Endodermal cell (in vitro differentiated cells): ENCODE data around the gene C4orf50. TPM values are rescaled to one million over a fixed set of nuclear protein-coding genes. Genes with fewer than 3 reads are reported as not detected.

Experiments used
- DNase-seq: peaks from one replicate; pipeline ENCODE4 v3.0.0-alpha.2; 2017
- H3K27ac ChIP-seq: 2 replicates; pipeline ENCODE4 v1.5.1; 2013; ENCODE audit warnings: mild to moderate bottlenecking, low read depth, low read length, moderate library complexity
- H3K27me3 ChIP-seq: 2 replicates; pipeline ENCODE4 v1.6.1; 2013; ENCODE audit warnings: mild to moderate bottlenecking, low read length, moderate library complexity; ENCODE audit not compliant: insufficient read depth, control insufficient read depth, poor library complexity, severe bottlenecking
- H3K36me3 ChIP-seq: 2 replicates; pipeline ENCODE4 v1.7.0; 2013; ENCODE audit warnings: mild to moderate bottlenecking, low read length, moderate library complexity; ENCODE audit not compliant: control insufficient read depth, insufficient read depth
- H3K4me1 ChIP-seq: one replicate; pipeline ENCODE4 v1.7.0; 2013; ENCODE audit warnings: low read length; ENCODE audit not compliant: control insufficient read depth, insufficient read depth
- H3K4me3 ChIP-seq: 2 replicates; pipeline ENCODE4 v1.5.1; 2013; ENCODE audit warnings: mild to moderate bottlenecking, low read length, moderate library complexity
- H3K9ac ChIP-seq: 2 replicates; pipeline ENCODE4 v1.6.1; 2013; ENCODE audit warnings: mild to moderate bottlenecking, low read length, moderate library complexity; ENCODE audit not compliant: poor library complexity, severe bottlenecking; ENCODE audit errors: extremely low read depth
- H3K9me3 ChIP-seq: 2 replicates; pipeline ENCODE4 v1.6.1; 2013; ENCODE audit warnings: mild to moderate bottlenecking, low read length, moderate library complexity; ENCODE audit not compliant: control insufficient read depth
- H3K27ac Mint-ChIP-seq: 2 replicates; pipeline ENCODE4 v1.8.0; 2020; ENCODE audit warnings: mixed read lengths
- H3K27me3 Mint-ChIP-seq: 2 replicates; pipeline ENCODE4 v1.8.0; 2021; ENCODE audit warnings: mild to moderate bottlenecking, mixed read lengths; ENCODE audit not compliant: insufficient read depth
- H3K36me3 Mint-ChIP-seq: 2 replicates; pipeline ENCODE4 v1.8.0; 2020; ENCODE audit warnings: low read depth, mixed read lengths
- H3K4me1 Mint-ChIP-seq: 2 replicates; pipeline ENCODE4 v1.8.0; 2020; ENCODE audit warnings: mixed read lengths
- H3K4me3 Mint-ChIP-seq: 2 replicates; pipeline ENCODE4 v1.8.0; 2020; ENCODE audit warnings: mild to moderate bottlenecking, moderate library complexity, mixed read lengths
- H3K9me3 Mint-ChIP-seq: 2 replicates; pipeline ENCODE4 v1.8.0; 2020; ENCODE audit warnings: mild to moderate bottlenecking, mixed read lengths
- WGBS, 2 experiments: methylation state at CpG; one replicate each; pipeline versions ENCODE4 v1.1.5 to v1.1.7; 2013; ENCODE audit warnings: missing lambda C conversion rate in 2 of 2, mixed read lengths in 1 of 2; ENCODE audit not compliant: insufficient coverage in 1 of 2, insufficient read length in 1 of 2; 5-methylcytosine and 5-hydroxymethylcytosine counted together
- total RNA-seq, 2 donors: library from RNA; stranded (reverse); fragmentation: NEBNext Ultra II Directional in 1 of 2; extraction: Animal tissue kit (Norgen Biotek cat#: 25700) in 1 of 2; gene quantifications; 2 replicates in 1 of 2; 3 replicates in 1 of 2; pipeline ENCODE4 v1.2.1, GENCODE V29; 2021
- TF ChIP-seq, protein P1 (sequence below): fragments of 200-600 bp; sonication (generic); conservative IDR thresholded peaks from 2 replicates; pipeline ENCODE4 v1.5.0; 2021; ENCODE audit warnings: antibody characterized with exemption, mild to moderate bottlenecking

Gene C4orf50
- total RNA-seq, 2 donors from 2014 or later = 0.84 to 1.6 TPM

DNA sequence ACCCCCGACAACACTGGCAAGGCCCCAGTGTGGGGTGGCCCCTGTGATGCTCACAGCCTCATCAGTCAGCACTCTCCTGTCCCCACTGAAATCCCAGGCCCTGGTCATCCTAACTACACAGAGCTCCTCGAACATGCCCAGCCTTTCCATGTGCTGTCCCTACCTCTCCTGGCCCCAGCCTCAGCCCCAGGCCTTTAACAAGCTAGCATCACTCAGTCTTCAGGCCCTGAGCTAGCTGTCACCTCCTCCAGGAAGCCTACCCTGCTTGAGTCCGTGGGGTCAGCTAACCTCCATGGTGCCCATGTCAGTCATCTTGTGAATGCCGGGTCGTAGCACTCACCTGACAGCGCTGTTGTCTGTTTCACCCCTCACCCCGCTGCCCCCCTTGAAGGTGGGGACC lies 25.6 kb upstream of the C4orf50 start:
- TF ChIP-seq, protein P1, sequence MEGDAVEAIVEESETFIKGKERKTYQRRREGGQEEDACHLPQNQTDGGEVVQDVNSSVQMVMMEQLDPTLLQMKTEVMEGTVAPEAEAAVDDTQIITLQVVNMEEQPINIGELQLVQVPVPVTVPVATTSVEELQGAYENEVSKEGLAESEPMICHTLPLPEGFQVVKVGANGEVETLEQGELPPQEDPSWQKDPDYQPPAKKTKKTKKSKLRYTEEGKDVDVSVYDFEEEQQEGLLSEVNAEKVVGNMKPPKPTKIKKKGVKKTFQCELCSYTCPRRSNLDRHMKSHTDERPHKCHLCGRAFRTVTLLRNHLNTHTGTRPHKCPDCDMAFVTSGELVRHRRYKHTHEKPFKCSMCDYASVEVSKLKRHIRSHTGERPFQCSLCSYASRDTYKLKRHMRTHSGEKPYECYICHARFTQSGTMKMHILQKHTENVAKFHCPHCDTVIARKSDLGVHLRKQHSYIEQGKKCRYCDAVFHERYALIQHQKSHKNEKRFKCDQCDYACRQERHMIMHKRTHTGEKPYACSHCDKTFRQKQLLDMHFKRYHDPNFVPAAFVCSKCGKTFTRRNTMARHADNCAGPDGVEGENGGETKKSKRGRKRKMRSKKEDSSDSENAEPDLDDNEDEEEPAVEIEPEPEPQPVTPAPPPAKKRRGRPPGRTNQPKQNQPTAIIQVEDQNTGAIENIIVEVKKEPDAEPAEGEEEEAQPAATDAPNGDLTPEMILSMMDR = no peak
- Mint-ChIP-seq H3K27ac (no peak overlapping the region), H3K27me3 (peaks cover 33% of the 10 kb centered on the region), H3K36me3 (no peaks in the 10 kb centered on the region), H3K9me3 (no peaks in the 10 kb centered on the region), H3K4me3 (no peak overlapping the region), H3K4me1 (no peaks in the 10 kb centered on the region)
- no peaks in the 10 kb centered on the region for H3K36me3 ChIP-seq
- H3K27me3 ChIP-seq = no peaks in the 10 kb centered on the region
- DNase-seq = no peak
- H3K4me1 ChIP-seq = no peaks in the 10 kb centered on the region
- H3K27ac ChIP-seq = no peak overlapping the region
- H3K9ac ChIP-seq = no peak overlapping the region
- no peaks in the 10 kb centered on the region for H3K9me3 ChIP-seq
- H3K4me3 ChIP-seq = no peak overlapping the region
- 88 to 92% methylated on average over 5 to 7 of the region's 7 CpGs for WGBS, 2 experiments

DNA sequence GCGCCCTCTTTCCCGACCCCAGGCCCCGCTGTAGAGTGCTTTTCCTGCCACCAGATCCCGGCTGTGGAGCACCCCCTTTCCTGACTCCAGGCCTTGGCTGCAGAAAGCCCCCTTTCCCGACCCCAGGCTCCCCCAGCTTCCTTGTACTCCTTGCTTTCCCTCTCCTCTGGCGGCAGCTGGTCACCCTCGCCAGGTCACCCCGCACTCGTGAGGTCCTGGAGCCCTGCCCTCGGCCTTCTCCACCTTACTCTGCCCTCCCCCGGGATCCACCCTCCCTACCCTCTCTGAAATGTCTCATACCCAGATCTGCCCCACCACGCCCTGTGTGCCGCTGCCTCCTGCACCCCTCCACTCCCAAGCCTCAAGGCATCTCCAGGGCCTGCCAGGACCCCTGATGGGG lies 25.0 kb upstream of the C4orf50 start:
- DNase-seq = no peak
- no peaks in the 10 kb centered on the region for H3K4me1 ChIP-seq
- H3K36me3 ChIP-seq = no peaks in the 10 kb centered on the region
- no peaks in the 10 kb centered on the region for H3K9me3 ChIP-seq
- 90 to 100% methylated on average over 1 to 13 of the region's 13 CpGs for WGBS, 2 experiments
- Mint-ChIP-seq H3K36me3 (no peaks in the 10 kb centered on the region), H3K9me3 (no peaks in the 10 kb centered on the region), H3K4me1 (no peaks in the 10 kb centered on the region), H3K27ac (no peak overlapping the region), H3K27me3 (peaks cover 35% of the 10 kb centered on the region), H3K4me3 (no peak overlapping the region)
- no peak overlapping the region for H3K27ac ChIP-seq
- H3K9ac ChIP-seq = no peak overlapping the region
- H3K27me3 ChIP-seq = no peaks in the 10 kb centered on the region
- no peak overlapping the region for H3K4me3 ChIP-seq
- TF ChIP-seq, protein P1 = no peak

DNA sequence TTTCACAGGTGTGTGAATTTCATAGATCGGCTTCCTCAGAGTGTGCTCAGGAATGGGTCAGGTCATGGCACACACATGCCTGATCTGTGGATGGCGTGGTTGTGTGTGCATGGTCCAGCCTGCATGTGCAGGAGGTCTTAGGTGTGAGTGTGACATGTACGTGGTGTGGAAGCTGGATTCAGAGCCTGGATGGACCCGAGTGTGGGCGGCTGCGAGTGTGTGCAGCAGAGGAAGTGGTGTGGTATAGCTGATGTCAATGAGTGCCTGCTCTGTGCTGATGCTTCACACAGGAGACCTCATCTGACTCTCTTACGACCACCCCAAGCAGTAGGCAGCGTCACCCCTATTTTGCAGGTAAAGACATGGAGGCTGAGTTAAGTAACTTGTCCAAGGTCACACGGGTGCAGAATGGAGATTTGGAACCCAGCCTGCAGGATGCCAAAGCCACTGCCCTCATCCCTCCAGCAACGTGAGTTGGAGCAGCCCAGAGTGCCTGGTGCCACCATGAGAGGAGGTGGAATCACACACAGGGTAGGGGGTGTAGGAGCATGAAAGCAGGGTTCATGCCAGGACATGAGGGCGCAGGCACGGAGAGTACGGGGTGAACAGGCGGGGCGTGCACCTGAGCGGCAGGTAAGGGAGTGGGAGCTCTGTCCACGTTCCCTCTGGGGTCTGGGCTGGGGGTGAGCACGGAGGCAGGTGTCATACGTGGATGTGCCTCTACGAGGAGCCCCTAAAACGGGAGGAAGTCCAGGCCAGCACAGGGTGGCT lies 24.2 kb upstream of the C4orf50 start:
- no peaks in the 10 kb centered on the region for H3K9me3 ChIP-seq
- H3K27me3 Mint-ChIP-seq = peaks cover 35% of the 10 kb centered on the region
- no peaks in the 10 kb centered on the region for H3K27me3 ChIP-seq
- H3K27ac ChIP-seq = no peak overlapping the region
- no peaks in the 10 kb centered on the region for H3K36me3 ChIP-seq
- H3K27ac Mint-ChIP-seq = no peak overlapping the region
- no peak overlapping the region for H3K4me3 Mint-ChIP-seq
- TF ChIP-seq, protein P1 = no peak
- H3K9ac ChIP-seq = no peak overlapping the region
- no peak for DNase-seq
- WGBS, 2 experiments = 92 to 94% methylated on average over 12 to 21 of the region's 21 CpGs
- H3K4me1 ChIP-seq = no peaks in the 10 kb centered on the region
- no peaks in the 10 kb centered on the region for H3K36me3 Mint-ChIP-seq
- no peak overlapping the region for H3K4me3 ChIP-seq
- H3K9me3 Mint-ChIP-seq = no peaks in the 10 kb centered on the region
- no peaks in the 10 kb centered on the region for H3K4me1 Mint-ChIP-seq
